ENCODE results near the gene FTL.
"Not testable (repeated sequence)": the region's sequence is repeated elsewhere in the genome, so short reads cannot be mapped to it uniquely, and the experiment has no call there.

Gene FTL

DNA sequence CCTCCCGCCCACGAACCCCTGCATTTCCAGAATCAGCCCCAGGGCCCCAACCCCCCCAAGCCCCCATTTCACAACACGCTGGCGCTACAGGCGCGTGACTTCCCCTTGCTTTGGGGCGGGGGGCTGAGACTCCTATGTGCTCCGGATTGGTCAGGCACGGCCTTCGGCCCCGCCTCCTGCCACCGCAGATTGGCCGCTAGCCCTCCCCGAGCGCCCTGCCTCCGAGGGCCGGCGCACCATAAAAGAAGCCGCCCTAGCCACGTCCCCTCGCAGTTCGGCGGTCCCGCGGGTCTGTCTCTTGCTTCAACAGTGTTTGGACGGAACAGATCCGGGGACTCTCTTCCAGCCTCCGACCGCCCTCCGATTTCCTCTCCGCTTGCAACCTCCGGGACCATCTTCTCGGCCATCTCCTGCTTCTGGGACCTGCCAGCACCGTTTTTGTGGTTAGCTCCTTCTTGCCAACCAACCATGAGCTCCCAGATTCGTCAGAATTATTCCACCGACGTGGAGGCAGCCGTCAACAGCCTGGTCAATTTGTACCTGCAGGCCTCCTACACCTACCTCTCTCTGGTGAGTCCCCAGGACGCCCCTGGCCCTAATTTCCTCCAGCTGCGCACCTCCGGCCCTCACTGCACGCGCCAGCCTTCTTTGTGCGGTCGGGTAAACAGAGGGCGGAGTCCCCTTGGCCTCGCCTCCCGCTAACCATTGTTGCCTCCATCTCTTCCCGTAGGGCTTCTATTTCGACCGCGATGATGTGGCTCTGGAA is at the start of gene FTL:
TSS of gene FTL (plus strand) at position 270 of the 766 bp plus-strand sequence. CDS start at position 469, 199 bp downstream.
- DNase-seq (ENCODE audit: low read depth) = peak; percentile 92

DNA sequence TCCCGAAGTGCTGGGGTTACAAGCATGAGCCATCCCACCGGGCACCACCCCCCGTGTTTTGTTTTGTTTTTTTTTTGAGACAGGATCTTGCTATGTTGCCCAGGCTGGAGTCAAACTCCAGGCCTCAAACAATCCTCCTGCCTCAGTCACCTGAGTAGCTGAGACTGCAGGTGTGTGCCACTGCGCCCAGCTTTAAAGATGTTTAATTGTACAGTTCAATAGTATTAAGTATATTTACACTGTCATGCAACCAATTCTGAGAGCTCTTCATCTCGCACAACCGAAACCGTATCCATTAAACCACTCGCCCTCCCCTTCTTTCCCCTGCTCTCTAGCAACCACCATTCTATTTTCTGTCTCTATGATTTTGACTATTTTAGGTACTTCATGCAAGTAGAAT is 49.4 kb upstream of the FTL start:
- no peak for DNase-seq (ENCODE audit: low read depth)

DNA sequence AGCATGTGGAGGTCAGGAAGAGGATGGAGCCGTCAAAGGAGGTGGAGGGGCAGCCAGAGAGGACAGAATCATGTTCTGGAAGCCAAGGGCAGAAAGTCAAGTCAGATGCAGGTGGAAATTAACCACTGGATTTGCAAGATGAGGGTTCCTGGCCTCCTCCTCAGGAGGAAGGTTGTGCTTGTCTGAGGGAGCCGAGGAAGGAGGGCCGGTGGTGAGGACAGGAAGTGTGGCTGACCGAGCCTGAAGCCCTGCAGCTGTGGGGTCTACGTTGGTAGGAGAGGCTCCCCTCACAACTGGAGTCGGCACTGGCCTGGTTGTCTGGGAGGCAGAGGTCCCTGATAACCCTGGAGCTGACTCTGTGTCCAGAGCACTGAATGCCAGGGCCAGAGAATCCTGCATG is 47.0 kb upstream of the FTL start:
- DNase-seq (ENCODE audit: low read depth) = no peak

DNA sequence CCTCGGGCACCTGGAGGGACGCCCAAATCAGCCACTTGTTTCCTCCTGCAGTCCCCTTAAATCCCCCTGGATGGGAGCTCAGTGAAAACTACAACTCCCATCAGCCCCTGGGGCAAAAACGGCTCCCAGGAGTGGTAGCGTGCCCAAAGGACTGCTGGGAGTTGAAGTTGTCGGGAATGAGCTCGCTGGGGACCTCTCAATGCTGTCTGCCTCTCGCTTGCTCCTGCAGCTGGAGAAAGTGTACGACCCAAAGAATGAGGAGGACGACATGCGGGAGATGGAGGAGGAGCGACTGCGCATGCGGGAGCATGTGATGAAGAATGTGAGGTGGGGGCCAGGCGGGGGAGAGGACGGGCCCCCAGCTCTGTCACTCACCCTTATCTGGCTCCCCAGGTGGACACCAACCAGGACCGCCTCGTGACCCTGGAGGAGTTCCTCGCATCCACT is 46.3 kb upstream of the FTL start:
- DNase-seq (ENCODE audit: low read depth) = no peak

DNA sequence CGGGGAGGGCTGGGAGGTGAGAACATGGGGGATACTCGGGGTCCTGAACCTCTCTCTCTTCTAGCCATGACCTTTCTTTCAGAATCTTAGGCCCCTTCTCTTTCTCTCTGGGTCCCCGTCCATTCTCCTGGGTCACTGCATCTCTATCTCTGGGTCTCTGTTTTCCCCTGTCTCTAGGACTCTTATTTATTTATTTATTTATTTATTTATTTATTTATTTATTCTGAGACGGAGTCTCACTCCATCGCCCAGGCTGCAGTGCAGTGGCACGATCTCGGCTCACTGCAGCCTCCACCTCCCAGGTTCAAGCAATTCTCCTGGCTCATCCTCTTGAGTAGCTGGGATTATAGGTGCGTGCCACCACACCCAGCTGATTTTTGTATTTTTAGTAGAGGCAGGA is 45.8 kb upstream of the FTL start:
- not testable (repeated sequence) for DNase-seq (ENCODE audit: low read depth)

DNA sequence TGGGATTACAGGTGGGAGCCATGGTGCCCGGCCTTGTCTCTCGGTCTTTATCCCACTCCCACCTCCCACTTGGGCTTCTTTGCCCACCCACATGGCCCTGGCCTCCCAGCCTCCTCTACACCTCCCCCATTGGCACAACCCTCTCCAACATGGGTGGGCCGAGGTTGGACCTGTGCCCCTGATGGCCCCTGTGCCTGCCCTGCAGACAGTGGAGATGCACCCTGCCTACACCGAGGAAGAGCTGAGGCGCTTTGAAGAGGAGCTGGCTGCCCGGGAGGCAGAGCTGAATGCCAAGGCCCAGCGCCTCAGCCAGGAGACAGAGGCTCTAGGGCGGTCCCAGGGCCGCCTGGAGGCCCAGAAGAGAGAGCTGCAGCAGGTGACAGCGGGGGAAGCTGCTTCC is 44.2 kb upstream of the FTL start:
- DNase-seq (ENCODE audit: low read depth) = no peak

DNA sequence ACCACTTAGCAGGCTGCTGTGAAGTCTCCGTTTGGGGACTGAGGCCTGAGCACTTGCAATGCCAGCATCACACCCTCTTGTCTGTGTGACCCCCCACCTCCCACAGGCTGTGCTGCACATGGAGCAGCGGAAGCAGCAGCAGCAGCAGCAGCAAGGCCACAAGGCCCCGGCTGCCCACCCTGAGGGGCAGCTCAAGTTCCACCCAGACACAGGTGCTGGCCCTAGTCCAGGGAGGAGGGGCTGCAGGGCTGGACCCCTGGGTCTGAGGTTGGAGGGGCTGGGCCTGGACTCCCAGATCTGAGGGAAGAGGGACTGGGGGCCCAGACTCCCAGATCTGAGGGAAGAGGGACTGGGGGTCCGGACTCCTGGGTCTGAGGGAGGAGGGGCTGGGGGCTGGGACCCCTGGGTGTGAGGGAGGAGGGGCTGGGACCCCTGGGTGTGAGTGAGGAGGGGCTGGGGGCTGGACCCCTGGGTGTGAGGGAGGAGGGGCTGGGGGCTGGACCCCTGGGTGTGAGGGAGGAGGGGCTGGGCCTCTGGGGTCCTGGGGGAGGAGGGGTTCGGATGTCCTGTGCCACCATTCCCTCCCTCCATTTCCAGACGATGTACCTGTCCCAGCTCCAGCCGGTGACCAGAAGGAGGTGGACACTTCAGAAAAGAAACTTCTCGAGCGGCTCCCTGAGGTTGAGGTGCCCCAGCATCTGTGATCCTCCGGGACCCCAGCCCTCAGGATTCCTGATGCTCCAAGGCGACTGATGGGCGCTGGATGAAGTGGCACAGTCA is 43.2 kb upstream of the FTL start:
- no peak for DNase-seq (ENCODE audit: low read depth)

DNA sequence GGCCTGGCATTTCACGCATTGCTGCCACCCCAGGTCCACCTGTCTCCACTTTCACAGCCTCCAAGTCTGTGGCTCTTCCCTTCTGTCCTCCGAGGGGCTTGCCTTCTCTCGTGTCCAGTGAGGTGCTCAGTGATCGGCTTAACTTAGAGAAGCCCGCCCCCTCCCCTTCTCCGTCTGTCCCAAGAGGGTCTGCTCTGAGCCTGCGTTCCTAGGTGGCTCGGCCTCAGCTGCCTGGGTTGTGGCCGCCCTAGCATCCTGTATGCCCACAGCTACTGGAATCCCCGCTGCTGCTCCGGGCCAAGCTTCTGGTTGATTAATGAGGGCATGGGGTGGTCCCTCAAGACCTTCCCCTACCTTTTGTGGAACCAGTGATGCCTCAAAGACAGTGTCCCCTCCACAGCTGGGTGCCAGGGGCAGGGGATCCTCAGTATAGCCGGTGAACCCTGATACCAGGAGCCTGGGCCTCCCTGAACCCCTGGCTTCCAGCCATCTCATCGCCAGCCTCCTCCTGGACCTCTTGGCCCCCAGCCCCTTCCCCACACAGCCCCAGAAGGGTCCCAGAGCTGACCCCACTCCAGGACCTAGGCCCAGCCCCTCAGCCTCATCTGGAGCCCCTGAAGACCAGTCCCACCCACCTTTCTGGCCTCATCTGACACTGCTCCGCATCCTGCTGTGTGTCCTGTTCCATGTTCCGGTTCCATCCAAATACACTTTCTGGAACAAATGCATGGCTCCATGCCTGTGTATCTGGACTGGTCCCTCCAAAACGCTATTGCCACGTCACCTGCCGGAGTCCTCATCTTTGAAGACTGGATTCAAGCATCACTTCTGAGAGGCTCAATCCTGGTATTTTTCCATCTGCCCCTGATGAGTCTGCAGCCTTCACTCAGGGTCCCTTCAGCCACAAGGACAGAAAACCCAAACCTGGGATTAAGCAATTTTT is 42.3 kb upstream of the FTL start:
- DNase-seq (ENCODE audit: low read depth) = no peak

DNA sequence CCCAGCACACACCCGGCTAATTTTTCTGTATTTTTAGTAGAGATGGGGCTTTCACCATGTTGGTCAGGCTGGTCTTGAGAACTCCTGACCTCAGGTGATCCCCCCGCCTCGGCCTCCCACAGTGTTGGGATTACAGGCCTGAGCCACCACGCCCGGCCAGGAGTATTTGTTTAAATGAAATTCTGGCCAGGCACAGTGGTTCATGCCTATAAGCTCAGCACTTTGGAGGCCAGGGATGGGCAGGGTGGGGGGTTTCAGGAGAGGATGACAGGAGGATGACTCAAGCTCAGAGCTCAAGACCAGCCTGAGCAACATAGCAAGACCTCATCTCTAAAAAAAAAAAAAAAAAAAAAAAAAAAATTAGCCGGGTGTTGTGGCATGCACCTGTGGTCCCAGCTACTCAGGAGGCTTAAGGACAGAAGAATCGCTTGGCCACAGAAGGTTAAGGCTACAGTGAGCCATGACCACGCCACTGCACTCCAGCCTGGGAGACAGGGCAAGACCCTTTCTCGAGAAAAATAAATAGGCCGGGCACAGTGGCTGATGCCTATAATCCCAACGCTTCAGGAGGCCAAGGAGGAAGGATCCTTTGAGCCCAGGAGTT is 39.8 kb upstream of the FTL start:
- no peak for DNase-seq (ENCODE audit: low read depth)

DNA sequence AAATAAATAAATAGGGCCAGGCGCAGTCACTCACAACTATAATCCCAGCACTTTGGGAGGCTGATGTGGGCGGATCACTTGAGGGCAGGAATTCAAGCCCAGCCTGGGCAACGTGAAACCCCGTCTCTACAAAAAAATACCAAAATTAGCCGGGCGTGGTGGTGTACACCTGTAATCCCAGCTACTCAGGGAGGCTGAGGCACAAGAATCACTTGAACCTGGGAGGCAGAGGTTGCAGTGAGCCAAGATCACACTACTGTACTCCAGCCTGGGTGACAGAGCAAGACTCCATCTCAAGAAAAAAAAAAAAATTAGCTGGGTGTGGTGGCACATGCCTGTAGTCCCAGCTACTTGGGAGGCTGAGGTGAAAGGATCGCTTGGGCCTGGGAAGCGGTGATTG is 39.2 kb upstream of the FTL start:
- not testable (repeated sequence) for DNase-seq (ENCODE audit: low read depth)

DNA sequence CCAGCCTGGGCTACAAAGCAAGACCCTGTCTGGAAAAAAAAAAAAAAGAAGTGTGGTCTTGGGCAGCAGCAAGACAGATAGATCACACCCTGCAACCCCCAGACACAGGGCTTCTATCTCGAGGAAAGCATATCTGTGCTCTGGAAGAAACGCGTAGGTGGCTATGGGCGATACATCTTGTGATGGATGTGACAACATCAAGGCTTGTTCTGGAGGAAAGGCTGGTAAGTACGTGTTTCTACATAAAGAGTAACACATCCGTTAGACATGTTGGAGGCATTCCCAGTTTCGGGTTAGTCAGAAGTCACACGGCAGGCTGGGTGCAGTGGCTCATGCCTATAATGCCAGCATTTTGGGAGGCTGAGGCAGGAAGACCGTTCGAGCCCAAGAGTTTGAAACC is 38.2 kb upstream of the FTL start:
- peak; percentile 7 for DNase-seq (ENCODE audit: low read depth)

DNA sequence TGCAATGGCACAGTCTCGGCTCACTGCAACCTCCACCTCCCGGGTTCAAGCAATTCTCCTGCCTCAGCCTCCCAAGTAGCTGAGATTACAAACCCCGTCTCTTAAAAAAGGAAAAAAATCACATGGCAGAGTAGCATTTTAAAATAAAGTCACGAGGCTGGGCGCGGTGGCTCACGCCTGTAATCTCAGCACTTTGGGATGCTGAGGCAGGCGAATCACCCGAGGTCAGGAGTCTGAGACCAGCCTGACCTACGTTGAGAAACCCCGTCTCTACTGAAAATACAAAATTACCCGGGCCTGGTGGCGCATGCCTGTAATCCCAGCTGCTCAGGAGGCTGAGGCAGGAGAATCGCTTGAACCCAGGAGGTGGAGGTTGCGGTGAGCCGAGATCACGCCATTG is 37.4 kb upstream of the FTL start:
- not testable (repeated sequence) for DNase-seq (ENCODE audit: low read depth)

DNA sequence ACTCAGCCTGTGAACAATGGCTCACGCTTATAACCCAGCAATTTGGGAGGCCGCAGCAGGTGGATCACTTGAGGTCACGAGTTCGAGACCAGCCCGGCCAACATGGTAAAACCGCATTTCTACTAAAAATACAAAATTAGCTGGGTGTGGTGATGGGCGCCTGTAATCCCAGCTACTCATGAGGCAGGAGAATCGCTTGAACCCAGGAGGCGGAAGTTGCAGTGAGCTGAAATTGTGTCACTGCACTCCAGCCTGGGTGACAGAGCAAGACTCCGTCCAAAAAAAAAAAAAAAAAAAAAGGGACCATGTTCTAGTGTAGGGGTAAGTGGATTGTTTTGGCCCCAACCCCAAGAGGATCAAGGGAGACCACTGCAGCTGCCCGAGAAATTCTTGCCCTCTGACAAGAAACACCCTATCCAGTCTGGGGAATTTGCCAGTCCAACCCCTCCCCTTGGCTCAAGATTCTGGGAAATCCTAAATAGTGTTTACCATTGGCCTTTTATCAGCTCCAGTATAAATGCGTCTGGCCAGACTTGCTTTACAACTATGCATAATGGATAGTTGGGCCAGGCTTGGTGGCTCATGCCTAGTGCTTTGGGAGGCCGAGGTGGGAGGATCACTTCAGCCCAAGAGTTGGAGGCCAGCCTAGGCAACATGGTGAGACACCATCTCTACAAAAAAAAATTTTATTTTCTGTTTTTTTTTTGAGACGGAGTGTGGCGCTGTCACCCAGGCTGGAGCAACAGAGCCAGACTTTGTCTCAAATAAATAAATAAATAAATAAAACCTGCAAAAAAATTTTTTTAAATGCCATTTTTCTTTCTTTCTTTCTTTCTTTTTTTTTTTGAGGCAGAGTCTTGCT is 36.7 kb upstream of the FTL start:
- no peak for DNase-seq (ENCODE audit: low read depth)

DNA sequence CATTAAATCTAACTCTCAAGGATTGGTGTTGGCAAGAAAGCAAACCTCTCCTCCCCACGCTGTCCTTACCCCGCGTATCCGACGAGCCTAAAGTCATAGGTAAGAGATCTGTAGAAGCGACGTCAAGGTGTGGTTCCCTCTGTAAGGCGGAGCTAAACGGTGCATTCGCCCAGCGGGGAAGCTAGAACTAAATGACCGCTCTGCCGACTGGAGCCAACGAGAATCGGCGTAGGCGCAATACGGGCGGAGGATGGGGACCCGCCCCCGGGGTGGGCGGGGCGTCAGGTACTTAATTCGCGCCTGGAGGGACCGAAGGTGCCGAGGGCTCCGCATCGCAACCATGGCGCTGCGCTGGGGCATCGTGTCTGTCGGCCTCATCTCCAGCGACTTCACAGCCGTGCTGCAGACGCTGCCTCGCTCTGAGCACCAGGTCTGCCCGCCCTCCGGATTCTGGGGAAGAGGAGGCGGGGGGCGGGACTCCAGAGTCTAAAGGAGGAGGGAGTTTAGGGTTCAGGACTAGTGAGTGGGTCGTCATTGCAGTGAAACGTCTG is 31.7 kb upstream of the FTL start, which contains the start of gene DHDH:
TSS of gene DHDH (plus strand) at position 318 of the 551 bp plus-strand sequence. CDS start at position 341, 23 bp downstream.
- DNase-seq (ENCODE audit: low read depth) = peak; percentile 67

DNA sequence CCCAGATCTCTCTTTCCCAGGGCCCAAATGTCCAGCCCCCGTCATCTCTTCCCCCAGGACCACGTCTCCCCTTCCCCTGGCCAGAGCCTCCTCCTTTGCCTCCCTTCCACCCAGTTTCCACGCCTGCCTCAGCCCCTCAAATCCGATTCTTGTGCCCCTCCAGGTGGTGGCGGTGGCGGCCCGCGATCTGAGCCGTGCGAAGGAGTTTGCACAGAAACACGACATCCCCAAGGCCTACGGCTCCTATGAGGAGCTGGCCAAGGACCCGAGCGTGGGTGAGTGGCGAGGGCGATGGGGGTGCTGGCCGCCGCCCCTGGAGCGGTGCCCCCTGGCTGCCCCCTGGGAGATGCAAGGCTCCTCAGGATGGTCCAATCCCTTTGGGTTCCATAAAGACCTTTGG is 30.3 kb upstream of the FTL start:
- no peak for DNase-seq (ENCODE audit: low read depth)

DNA sequence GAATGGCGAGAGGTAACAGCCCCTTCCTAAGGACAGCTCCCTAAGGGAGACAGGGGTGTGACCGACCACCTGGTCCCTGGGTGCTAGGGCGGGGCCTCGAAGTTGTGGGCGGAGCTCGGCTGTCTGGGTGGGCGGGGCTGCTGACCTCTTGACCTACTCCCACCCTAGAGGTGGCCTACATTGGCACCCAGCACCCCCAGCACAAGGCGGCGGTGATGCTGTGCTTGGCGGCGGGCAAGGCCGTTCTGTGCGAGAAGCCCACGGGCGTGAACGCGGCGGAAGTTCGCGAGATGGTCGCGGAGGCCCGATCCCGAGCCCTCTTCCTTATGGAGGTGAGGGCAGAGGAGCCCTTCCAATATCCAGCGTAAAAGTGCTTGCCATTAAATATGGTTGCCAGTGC is 29.2 kb upstream of the FTL start:
- DNase-seq (ENCODE audit: low read depth) = no peak

DNA sequence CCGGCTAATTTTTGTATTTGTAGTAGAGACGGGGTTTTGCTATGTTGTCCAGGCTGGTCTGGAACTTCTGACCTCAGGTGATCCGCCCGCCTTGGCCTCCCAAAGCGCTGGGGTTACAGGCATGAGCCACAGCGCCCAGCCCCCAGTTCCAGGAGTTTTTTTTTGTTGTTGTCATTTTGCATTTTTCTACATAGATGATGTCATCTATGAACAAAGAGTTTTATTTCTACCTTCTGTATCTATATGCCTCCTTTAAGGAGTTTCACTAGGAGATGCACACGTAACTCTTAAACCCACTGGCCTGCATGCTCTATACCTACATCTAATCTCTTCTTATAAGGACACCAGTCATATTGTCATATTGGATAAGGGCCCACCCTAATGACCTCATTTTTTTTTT is 26.9 kb upstream of the FTL start:
- DNase-seq (ENCODE audit: low read depth) = no peak

DNA sequence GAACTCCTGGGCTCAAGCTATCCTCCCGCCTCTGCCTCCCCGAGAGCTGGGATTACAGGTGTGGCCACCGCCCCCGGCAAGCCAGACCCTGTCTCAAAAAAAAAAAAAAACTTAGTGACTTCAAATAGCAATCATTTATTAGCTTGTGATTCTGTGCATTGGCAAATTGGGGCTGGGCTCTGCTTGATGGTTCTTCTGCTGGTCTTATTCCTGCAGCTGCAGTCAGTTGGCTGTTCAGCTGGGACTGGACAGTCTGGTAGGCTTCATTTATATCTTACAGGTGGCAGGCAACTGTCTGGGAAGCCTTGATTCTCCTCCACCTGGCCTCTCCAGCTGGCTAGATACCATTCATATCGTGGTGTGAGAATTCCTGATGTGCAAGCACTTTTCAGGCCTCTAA is 24.2 kb upstream of the FTL start:
- no peak for DNase-seq (ENCODE audit: low read depth)

DNA sequence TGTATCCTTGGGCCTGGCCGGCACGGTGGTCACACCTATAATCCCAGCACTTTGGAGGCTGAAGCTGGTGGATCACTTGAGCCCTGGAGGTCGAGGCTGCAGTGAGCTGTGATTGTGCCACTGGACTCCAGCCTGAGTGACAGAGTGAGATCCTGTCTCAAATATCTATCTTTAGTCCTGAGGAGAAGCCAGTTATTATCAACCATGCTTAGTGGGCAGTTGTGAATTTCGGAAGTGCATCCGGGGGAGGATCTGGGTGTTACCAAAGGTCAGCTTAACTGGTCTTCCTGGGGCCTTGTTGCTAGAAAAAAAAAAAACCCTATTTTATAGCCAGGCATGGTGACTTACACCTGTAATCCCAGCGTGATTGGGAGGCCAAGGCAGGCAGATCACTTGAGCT is 22.0 kb upstream of the FTL start:
- no peak for DNase-seq (ENCODE audit: low read depth)

DNA sequence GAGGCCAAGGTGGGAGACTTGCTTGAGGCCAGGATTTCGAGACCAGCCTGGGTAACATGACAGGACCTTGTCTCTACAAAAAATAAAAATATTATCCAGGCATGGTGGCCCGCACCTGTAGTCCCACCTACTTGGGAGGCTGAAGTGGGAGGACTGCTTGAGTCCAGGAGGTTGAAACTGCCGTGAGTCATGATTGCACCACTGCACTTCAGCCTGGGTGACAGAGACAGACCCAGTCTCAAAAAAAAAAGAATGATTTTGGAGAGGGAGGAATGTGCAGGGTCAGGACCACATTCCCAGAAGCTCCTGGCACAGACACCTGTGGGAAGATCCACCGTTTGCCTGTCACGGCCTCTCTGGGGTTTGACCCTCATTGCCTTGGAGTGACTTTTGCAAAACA is 19.7 kb upstream of the FTL start:
- no peak for DNase-seq (ENCODE audit: low read depth)

DNA sequence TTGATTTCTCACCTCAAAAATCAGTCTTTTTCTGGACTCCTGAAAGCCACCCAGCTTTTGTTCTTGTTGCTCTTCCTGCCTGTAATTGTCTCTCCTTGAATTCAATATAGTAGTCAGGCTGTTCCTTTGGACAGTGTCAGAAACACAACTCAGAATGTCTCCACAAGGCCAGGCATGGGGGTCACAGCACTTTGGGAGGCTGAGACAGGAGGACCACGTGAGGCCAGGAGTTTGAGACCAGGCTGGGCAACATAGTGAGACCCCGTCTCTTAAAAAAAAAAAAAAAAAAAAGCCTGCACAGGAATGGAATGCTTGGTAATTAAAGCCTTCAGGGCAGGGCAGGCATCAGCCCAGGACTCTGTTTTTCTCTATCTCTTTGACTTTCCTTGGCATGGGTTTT is 19.3 kb upstream of the FTL start:
- no peak for DNase-seq (ENCODE audit: low read depth)
